T-helper 2 cell (primary cell): ENCODE measurements around the gene SARM1.

Source experiments
- DNase-seq, 5 experiments: peaks; one replicate each; pipeline versions ENCODE4 v3.0.0 to v3.0.0-alpha.2; 2012 to 2022

Gene SARM1

GRCh38 chr17:28342313-28342712 lies 29.2 kb upstream of the SARM1 start:
- DNase-seq, result no peak

GRCh38 chr17:28343491-28343932 lies 28.0 kb upstream of the SARM1 start:
- DNase-seq, result no peak

GRCh38 chr17:28344011-28344410 lies 27.5 kb upstream of the SARM1 start:
- DNase-seq, result no peak

GRCh38 chr17:28344435-28344901 lies 27.0 kb upstream of the SARM1 start:
- no peak for DNase-seq

GRCh38 chr17:28345419-28346198 lies 25.9 kb upstream of the SARM1 start:
- DNase-seq, result no peak

GRCh38 chr17:28346199-28346580 lies 25.3 kb upstream of the SARM1 start:
- no peak for DNase-seq

GRCh38 chr17:28346746-28347246 lies 24.7 kb upstream of the SARM1 start:
- DNase-seq, result no peak

GRCh38 chr17:28347261-28347891 lies 24.1 kb upstream of the SARM1 start:
- DNase-seq, result no peak

GRCh38 chr17:28348979-28349378 lies 22.5 kb upstream of the SARM1 start:
- no peak for DNase-seq

GRCh38 chr17:28350271-28350670 lies 21.2 kb upstream of the SARM1 start:
- no peak for DNase-seq

- peak; percentile 92 to 97 (median 94) for DNase-seq
Observed at GRCh38 chr17:28357061-28357900, 14.2 kb upstream of the SARM1 start, which contains the start of gene POLDIP2. Gene POLDIP2, minus strand, starts transcription at chr17:28357527. Its CDS starts 79 bp downstream, at chr17:28357448.

- no peak for DNase-seq
Observed at GRCh38 chr17:28357901-28358197, 13.6 kb upstream of the SARM1 start.

GRCh38 chr17:28363186-28363585 lies 8.3 kb upstream of the SARM1 start:
- DNase-seq, result no peak

- no peak for DNase-seq
Observed at GRCh38 chr17:28363776-28364650, 7.5 kb upstream of the SARM1 start.

GRCh38 chr17:28364665-28365363 lies 6.7 kb upstream of the SARM1 start, which contains the start of gene SEBOX:
Gene SEBOX, minus strand, starts transcription at chr17:28365199. Its CDS starts 48 bp downstream, at chr17:28365151.
- DNase-seq, result no peak

GRCh38 chr17:28365487-28365886 lies 6.0 kb upstream of the SARM1 start:
- DNase-seq, result no peak

- no peak for DNase-seq
Observed at GRCh38 chr17:28366605-28367004, 4.9 kb upstream of the SARM1 start.

GRCh38 chr17:28367641-28368305 lies 3.7 kb upstream of the SARM1 start:
- no peak for DNase-seq

GRCh38 chr17:28368306-28368831 lies 3.1 kb upstream of the SARM1 start:
- no peak for DNase-seq

GRCh38 chr17:28368915-28369683 lies 2.4 kb upstream of the SARM1 start:
- DNase-seq, result no peak
